Stimulated activated CD4-positive, alpha-beta T cell treated with anti-CD3 and anti-CD28 coated beads, TNF-alpha, amount 100 ng/mL, for 1 hour (primary cell): Measurements from ENCODE around the gene GOSR1.
"Not testable (repeated sequence)": the region's sequence is repeated elsewhere in the genome, so short reads cannot be mapped to it uniquely, and the experiment has no call there.

Experiments used
- DNase-seq, 3 donors: peaks; one replicate each; pipeline ENCODE4 v3.0.0-alpha.2; 2020; ENCODE audit warnings: low read depth in 3 of 3, low spot score in 1 of 3

Gene GOSR1

DNA sequence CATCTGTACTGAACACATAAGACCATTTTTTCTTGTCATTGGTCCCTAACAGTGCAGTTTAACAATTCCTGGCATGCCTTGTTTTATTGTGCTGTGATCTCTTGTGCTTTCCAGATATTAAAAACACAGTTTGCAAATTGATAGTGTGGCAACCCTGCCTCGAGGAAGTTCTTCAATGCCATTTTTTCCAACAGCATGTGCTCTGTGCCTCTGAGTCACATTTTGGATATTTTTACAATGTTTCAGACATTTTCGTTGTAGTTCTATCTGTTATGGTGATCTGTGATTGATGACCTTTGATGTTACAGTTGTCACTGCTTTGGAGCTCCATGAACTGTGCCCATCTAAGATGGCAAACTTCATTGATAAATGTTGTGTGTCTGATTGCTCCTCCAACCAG is 66.2 kb downstream of the GOSR1 start:
- no peak for DNase-seq

DNA sequence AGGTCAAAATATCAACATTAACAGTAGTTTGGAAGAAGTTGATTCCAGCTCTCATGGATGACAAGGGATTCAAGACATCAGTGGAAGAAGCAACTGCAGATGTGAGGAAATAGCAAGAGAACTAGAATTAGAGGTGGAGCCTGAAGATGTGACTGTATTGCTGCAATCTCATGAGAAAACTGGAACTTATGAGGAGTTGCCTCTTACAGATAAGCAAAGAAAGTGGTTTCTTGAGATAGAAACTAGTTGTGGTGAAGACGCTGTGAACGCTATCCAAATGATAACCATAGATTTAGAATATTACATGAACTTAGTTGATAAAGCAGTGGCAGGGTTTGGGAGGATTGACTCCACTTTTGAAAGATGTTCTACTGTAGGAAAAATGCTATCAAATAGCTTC is 67.8 kb downstream of the GOSR1 start:
- no peak for DNase-seq

DNA sequence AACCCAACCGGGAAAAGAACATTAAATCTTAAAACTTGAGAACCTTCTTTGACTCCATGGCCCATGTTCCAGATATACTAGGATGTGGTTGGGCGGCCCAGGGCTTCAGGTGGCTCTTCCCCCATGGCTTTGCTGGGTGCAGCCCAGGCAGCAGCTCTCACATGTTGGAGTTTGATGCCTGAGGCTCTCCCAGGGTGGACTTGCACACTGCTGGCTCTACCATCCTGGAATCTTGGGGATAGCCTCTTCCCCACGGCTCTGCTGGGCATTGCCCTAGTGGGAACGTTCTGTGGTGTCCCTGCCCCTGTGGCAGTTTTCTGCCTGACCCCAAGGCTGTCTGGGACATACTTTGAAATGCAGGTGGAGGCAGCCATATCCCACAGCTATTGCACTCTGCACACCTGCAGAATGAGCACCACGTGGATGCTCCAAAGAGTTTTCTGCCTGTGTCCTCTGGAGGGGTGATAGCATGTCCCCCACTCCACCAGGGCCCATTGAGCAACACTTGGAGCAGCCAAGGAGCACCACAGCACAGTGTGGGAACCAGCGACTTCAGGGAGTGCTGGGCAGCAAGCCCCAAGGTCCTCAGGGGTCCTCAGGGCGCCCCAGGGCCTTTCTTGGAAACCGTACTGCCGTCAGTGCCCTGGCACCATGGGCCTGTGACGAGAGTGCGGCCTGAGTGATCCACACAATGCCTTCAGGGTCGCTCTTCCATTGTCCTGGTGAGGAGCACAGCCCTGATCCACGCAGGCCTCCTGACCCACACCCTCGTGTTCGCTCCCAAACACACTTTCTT is 70.8 kb downstream of the GOSR1 start:
- DNase-seq, result no peak

DNA sequence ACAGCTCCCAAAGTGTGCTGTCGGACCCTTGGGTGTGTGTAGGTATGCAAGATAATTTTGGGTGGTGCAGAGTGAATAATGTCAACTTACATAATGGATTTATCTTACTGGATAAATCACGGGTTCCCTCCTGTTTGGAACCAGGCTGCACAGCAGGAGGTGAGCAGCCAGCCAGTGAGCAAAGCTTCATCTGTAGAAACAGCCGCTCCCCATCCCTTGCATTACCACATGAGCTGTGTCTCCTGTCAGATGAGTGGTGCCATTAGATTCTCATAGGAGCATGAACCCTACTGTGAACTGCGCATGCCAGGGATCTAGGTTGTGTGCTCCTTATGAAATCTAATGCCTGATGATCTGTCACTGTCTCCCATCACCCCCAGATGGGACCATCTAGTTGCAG is 72.0 kb downstream of the GOSR1 start:
- DNase-seq, result not testable (repeated sequence)

DNA sequence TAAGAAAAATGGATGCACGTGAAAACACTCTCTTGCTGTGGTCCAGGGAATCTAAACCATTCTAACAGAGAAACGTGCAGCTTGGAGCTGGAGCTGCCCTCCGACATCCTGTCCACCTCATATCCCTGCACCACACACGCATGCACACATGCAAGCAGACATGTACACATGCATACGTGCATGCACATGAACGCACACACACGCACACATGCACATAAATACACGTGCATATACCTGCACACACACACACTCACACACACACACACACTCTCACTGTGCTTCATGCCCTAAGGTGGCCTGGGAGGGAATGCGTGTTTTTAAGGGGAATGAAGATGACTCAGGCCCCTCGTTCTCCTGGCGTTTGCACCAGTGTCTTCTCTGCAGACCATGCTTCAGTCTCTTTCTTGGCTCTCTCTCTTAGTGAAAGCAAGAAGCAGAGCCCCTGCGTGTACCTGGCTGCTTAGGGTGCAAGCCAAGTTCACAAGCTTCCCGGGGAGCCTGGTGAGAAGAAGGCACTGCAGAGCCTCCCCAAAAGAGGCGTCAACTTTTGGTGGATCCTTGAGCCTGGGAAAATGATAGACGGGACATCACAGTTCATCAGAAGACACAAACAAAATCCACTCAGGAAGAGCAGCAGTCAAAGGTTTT is 72.8 kb downstream of the GOSR1 start:
- no peak for DNase-seq

DNA sequence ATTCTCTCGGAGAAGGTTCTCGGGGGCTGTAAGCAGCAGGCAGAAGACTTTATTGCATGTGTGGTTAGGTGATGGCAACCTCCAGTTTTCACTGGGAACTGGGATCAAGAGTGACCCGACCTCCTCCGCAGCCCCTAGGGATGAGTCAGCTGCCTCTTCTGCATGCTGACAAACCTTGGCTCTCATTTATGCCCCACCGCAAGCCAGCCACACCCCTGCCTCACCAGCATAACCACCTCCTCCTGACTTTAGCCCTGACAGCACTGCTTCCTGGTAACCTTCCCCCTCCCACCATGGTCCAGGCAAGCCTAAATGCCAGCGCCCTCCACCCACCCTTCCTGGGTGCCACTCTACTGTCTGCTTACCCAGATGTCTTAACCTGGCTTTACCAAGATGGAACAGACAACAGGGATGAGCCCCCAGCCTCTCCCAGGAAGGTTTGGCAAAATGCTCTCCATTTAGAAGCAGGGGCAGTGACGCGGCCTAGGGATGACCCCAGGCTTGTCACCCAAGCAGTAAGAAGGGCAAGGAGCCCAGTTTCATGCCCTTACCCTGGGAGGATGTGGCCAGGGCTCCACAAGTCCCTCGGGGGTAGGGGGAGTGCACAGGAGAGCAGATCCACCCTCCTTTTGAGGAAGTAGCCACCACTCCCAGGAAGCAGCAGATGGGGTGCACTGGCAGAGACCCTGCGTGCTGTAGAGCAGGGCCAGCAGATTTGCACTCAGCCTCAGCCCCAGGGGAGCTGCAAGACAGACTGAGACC is 73.5 kb downstream of the GOSR1 start:
- no peak for DNase-seq

DNA sequence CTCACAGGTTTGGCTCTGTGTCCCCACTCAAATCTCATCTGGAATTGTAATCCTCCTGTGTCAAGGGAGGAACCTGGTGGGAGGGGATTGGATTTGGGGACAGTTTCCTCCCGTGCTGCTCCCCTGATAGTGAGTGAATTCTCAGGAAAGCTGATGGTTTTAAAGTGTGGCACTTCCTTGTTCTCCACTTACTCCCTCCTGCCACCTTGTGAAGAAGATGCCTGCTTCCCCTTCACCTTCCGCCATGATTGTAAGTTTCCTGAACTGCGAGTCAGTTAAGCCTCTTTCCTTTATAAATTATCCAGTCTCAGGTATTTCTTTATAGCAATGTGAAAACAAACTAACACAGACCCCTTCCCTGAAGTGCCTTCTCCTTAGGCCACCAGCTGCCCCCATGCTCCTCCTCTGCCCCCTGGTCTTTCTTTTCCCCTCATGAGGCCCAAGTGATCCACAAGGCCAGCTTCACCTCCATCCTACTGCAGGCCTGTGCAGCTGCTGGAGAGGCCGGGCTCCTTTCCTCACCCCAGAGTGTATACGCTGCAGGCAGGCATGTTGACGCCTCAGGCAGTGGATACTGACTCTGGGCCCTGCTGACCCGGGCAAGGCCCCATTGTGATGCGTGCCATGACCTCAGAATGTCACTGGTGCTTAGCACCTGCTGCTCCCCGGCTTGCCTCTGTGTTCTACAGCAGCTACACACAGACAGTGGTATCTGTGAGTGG is 74.2 kb downstream of the GOSR1 start:
- DNase-seq, result not testable (repeated sequence)

DNA sequence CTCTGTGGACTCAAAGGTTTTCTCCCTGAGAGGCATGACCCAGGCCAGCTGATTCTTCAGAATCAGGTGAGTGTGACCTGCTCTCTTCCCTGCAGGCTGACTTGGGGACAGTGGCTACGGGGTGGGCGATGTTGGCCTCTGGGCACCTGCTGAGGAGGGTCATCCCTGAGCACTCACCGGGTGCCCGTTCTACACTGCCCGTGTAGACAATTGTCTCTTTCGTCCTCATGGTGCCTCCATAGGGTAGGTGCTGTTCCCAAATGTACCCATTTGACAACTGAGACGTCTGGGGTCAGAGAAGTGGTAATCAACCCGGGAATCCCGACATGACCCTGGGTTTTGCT is 74.8 kb downstream of the GOSR1 start:
- DNase-seq, result no peak

DNA sequence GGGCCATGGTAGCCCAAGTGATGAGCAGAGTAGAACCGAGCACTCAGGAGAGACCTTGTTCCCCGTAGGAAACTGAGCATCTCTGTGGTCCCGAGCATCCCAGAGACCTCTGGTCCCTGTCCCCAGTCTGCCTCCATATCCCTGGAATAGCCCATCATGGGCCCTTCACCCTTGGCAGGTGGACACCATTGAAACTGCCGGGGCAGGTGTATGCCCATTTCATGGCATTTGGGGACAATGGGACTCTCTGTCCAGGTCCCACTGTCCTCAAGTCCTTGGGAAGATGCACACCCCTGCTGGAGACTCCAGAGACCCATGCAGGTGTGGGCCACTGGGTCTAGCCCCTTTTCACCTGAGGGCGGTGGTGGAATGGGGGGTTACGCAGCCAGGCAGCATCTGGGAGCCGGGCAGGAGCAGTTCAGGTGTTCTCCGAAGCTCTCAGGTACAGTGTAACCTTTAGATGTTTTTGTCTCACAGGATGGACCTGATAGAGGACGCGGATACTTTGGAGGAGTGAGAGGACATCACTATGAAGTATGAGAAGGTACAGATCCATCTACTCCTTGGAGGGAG is 75.9 kb downstream of the GOSR1 start:
- no peak for DNase-seq

DNA sequence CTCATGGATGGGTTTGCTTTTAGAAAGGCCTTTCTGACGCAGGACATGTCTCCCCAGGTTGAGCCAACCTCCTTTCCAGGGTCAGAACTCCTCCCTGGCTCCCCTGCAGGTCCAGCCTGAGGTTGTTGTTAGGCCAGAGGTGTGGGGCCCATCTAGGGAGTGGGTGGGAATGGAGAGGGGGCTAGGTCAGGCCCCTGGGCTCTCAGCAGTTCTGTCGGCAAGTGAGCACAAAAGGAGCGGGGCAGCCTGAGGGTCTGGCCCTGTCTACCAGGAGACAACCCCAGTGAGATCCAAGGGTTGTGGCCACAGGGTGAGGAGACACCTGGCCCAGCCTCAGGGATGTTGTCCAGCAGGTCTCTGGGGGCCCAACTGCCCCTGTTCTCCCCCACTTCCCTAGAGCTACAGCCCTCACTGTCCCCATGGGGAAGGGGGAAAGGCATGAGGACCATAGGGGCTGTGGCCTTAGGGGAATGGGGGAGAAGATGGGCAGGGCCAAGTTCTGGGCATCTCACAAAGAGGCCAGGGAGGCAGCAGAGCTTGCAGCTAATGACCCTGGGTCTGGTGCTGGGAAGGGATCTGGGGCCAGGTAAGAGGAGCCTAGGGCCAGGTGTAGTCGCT is 76.7 kb downstream of the GOSR1 start:
- DNase-seq, result not testable (repeated sequence)

DNA sequence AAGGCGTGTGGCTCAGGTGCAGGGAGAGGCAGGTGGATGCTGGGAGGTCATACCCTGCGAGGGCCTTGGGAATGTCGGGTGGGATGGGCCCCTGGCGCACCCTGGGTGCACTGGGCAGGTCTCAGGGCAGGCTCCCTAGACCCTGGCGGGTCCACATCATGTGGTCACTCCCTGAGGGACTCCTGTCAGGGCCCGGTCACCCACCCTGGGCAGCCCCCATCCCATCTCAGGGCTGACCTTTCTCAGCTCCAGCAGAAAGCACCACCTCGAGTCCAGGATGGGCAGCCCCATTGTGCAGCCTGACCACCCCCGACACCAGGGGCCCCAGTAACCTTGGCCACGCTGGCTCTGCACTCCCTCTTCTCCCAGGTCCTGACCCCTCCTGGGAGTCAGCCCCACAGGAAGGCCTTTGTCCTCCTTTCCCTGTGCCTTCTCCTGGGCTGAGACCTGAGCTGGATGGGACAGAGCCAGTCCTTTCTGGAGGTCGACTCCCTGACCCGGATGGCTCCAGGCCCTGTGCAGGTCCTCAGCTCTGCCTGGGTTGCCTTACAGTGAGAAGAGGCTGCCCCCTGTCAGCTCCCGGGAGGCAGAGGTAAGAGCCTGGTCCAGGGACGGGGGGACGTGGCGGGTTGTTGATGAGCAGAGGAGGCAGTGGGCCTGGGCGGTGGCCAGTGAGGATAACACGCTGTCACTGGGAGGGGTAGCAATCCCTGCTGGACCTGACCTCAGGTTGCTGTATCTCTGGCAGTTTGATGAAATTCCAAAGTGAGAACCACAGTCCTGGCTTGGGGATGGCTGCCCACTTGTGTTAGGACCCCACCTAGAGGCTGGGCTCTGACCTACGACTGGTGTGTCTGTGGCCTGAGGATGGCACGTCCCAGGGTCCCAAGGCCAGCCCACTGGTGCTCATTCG is 77.9 kb downstream of the GOSR1 start:
- DNase-seq, result no peak

DNA sequence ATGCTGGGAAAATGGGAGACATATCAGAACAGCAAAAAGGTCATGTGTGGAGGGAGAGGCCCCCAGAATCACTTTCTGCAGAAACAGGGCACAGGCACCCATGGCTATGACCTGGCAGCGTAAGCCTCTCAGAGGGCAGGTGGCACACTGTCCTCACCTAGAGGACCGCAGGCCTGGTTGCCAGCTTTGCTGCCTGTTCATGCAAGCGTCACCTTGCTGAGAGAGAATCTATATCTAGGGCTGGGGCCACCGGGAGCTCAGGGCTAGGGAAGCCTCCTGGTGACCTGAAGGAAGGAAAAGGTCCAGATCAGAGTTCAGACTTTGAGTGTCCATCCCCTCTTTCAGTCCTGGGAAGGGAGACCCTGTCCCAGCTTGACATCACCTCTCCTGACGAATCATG is 78.7 kb downstream of the GOSR1 start:
- no peak for DNase-seq

DNA sequence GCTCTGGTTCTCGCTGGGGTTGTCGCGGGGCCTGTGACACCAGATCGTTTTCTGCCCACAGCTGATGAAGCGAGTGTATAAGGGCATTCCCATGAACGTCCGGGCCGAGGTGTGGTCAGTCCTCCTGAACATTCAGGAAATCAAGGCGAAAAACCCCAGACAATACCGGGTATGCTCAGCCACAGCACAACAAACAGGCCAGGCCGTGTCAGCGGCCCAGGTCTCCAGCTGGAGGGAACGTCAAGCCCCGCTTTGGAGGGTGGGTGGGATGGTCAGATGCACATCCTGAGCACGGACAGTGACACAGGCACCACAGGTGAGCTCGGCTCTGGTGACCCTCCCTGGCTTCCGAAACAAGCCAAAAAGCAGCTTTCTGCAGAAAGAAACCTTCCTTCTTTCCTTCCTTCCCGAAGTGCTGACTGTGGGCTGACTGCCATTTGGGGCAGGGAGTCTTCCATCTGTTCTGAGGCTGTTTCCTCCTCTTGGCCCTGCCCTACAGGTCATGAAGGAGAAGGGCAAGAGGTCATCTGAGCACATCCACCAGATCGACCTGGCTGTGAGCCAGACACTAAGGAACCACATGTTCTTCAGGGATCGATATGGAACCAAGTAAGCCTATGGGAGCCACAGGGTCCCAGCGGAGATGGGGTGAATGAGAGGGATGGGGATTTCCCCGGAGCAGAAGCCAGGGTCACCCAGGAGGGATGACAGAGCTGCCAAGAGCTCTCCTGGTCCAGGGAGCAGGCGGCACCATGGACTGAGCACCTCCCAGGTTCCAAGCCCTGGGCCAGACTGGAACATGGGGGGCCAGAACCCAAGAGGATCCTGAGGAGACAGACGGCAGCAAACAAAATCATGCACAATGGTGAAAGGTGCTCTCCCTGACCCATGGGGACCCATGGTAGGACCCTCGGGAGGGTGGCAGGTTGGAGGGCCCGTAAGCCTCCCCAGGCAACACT is 79.4 kb downstream of the GOSR1 start:
- no peak for DNase-seq

DNA sequence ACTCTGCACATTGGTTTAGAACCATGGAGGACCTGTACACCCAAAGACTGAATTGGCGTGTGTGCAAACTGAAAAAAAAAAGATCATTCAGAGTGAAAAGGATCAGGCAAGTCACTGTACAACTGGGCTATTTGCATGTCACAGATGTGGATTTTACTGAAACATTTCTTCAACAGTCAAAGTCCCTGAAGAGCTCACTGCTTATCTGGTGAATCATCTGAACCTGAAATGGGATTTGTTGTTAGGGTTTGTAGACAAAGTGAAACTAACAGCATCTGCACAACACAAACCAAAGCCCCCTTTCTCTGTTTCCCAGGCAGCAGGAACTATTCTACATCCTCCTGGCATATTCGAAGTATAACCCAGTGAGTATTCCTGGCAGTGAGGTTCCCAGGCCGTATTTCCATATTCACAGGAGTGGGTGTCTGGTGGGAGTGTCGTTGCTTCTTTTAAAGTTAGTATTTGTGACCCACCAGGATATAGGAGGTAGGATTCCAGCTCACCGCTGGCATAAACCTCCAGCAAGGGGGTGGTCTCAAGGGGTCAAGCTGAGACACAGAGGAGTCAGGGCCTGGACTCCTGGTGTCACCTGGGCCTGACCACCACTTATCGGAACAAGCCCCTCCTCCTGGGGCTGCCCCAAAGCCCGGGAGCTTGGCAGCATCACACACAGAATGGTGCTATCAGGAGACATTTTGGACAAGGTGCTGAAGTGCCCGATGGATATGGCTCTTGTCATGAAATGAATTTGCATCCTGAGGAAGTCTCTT is 80.9 kb downstream of the GOSR1 start:
- DNase-seq, result no peak

DNA sequence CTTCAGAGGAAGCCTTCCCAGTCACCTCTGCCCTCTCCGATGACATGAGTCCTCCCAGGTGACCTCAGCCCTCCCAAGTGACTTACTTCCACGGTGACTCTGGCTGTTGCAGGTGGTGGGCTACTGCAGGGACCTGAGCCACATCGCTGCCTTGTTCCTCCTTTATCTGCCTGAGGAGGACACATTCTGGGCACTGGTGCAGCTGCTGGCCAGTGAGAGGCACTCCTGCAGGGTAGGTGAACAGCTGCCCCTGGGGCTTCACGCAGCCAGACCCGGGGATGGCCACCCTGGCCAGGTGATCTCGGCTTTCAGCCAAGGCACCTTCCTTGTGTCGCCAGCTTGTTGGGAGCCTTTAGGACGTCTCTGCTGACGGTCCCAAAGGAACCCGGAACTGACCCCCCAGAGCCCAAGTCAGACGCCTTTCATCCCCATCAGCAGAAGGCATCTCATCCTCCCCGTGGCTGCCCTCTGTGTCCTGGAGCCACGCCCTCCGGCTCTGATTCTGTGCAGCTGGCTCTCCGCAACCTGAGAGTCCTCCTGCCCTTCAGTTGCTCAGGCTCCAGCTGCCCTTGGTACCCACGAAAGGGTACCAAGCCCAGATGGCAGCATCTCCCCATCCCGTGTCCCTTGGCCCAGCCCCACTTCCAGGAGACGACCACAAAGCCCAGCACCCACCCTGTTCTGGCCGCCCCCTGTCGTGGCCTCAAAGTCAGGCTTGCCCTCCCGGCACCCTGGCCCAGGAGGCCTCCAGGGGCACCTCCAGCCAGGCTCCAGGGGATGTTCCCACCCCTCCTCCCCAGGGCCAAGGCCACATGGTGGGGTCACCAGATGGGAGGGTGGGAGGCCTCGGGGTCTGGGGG is 81.7 kb downstream of the GOSR1 start:
- DNase-seq, result no peak

DNA sequence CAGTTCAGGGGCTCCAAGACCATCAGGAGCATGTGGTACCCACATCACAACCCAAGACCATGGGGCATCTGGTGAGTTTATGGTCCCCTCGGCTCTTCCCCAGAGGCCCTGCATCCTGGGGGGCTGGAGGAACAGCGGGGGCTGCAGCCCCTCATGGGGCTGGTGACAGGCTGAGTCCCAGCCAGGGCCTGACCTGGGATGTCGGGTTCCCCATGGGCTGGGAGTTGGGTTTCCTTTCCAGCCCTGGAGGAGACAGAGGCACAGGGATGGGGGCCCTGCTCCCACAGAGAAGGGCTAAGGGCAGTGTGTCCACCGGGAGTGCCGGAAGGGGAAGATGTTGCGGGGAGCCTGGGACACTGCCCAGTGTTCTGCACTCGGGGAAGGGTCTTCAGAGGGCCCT is 82.4 kb downstream of the GOSR1 start:
- no peak for DNase-seq
